A673 (cell line): Measurements from ENCODE around the gene FASTK. TPM values are rescaled to one million over a fixed set of nuclear protein-coding genes. Genes with fewer than 3 reads are reported as not detected.

Source experiments
- BruUV-seq: library from RNA; stranded (reverse); fragments of 400-500 nt; replicated peaks from 2 replicates; lab custom pipeline; 2021; lab: Mats Ljungman, UMichigan
- CTCF ChIA-PET: fragments of 300-600 bp; sonication (Branson Sonifier 250); formaldehyde crosslinking; loops from one replicate; lab custom pipeline; 2022; ENCODE audit warnings: antibody characterized with exemption; lab: Charles Lee
- POLR2A ChIA-PET: fragments of 300-600 bp; sonication (Branson Sonifier 250); formaldehyde crosslinking; loops from one replicate; lab custom pipeline; 2022; ENCODE audit warnings: antibody characterized with exemption; ENCODE audit not compliant: low non-redundant PET; lab: Charles Lee
- DNase-seq: peaks from one replicate; pipeline ENCODE4 v3.0.0-alpha.2; 2015; ENCODE audit warnings: low spot score
- H3K27ac ChIP-seq: fragments of 200-600 bp; sonication (generic); 2 replicates; pipeline ENCODE4 v1.5.1; 2016; ENCODE audit warnings: mixed run types, low read depth, mild to moderate bottlenecking, mixed read lengths, antibody characterized with exemption, low read length; ENCODE audit not compliant: poor library complexity, severe bottlenecking
- H3K27me3 ChIP-seq: fragments of 200-600 bp; sonication (generic); replicated peaks from 2 replicates; pipeline ENCODE4 v1.6.1; 2017; ENCODE audit warnings: mixed run types, low read depth, mild to moderate bottlenecking, mixed read lengths, antibody characterized with exemption, low read length; ENCODE audit not compliant: insufficient read depth, poor library complexity
- H3K36me3 ChIP-seq: fragments of 200-600 bp; sonication (generic); 2 replicates; pipeline ENCODE4 v1.6.1; 2016; ENCODE audit warnings: mixed run types, mild to moderate bottlenecking, mixed read lengths, antibody characterized with exemption, low read length; ENCODE audit not compliant: insufficient read depth, poor library complexity, severe bottlenecking
- H3K4me1 ChIP-seq: fragments of 200-600 bp; sonication (generic); 2 replicates; pipeline ENCODE4 v1.6.1; 2017; ENCODE audit warnings: mixed run types, mild to moderate bottlenecking, mixed read lengths, antibody characterized with exemption, low read length; ENCODE audit not compliant: insufficient read depth, poor library complexity, severe bottlenecking
- H3K4me3 ChIP-seq: fragments of 200-600 bp; sonication (generic); 2 replicates; pipeline ENCODE4 v1.5.1; 2016; ENCODE audit warnings: low read depth, mixed run types, mild to moderate bottlenecking, mixed read lengths, low read length; ENCODE audit not compliant: poor library complexity, severe bottlenecking
- H3K9me3 ChIP-seq: fragments of 200-600 bp; sonication (generic); 2 replicates; pipeline ENCODE4 v1.6.1; 2016; ENCODE audit warnings: mixed run types, low read depth, mild to moderate bottlenecking, mixed read lengths, antibody characterized with exemption, low read length; ENCODE audit not compliant: poor library complexity, severe bottlenecking
- EZH2 ChIP-seq: fragments of 200-600 bp; sonication (generic); IDR thresholded peaks from 2 replicates; pipeline ENCODE4 v1.6.1; 2017; ENCODE audit warnings: borderline replicate concordance, low read depth, mild to moderate bottlenecking, mixed read lengths, antibody characterized with exemption, low read length; ENCODE audit not compliant: poor library complexity, severe bottlenecking
- intact Hi-C: fragments of 100-400 bp; cut with micrococcal nuclease; formaldehyde crosslinking; loops from one replicate; pipeline ENCODE4 v1.10.0; 2022; ENCODE audit not compliant: unreplicated experiment
- total RNA-seq: library from RNA; stranded (reverse); gene quantifications from 2 replicates; pipeline ENCODE4 v1.2.3, GENCODE V29; 2021
- TF ChIP-seq, protein P1 (sequence below): fragments of 300-800, 200-600 bp; sonication (generic); conservative IDR thresholded peaks from 2 replicates; pipeline ENCODE4 v1.5.1; 2017; ENCODE audit warnings: low read depth, mild to moderate bottlenecking, antibody characterized with exemption, low read length, moderate library complexity, mixed read lengths

FASTK gene
- total RNA-seq, 1 experiment from 2014 or later = 80.5 TPM

DNA sequence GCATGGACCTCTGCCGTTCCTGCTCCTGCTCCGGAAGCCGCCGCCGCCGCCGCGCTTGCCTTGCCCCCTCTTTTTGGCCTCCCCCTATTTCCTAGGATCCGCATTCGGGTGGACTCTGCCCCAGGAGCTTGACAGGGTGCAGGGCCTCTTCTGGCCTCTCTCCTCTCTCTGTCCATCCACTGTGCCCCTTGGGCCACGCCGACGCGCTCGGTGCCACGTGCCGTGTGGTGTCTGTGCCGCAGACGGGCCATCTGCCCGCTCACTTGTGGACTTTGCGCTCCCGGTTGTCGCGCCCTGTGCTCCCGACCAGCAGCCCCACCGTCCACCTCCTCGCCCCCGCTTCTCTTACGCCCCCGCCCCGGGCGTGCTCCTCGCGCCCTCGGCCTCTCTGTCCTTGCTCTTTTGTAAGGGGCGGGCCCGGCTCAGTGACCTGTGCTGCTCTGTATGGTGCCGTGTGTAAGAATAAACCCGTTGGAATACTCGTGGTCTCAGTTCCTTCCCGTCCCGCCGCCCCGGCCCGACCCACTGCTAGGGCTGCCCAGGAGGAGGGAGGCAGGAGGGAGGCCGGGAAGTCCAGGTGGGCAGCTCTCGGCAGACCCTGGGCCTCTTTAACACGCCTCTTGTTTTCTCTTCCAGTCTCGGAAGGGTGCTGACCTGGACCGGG is 42.7 kb upstream of the FASTK start:
- TF ChIP-seq, protein P1, sequence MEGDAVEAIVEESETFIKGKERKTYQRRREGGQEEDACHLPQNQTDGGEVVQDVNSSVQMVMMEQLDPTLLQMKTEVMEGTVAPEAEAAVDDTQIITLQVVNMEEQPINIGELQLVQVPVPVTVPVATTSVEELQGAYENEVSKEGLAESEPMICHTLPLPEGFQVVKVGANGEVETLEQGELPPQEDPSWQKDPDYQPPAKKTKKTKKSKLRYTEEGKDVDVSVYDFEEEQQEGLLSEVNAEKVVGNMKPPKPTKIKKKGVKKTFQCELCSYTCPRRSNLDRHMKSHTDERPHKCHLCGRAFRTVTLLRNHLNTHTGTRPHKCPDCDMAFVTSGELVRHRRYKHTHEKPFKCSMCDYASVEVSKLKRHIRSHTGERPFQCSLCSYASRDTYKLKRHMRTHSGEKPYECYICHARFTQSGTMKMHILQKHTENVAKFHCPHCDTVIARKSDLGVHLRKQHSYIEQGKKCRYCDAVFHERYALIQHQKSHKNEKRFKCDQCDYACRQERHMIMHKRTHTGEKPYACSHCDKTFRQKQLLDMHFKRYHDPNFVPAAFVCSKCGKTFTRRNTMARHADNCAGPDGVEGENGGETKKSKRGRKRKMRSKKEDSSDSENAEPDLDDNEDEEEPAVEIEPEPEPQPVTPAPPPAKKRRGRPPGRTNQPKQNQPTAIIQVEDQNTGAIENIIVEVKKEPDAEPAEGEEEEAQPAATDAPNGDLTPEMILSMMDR = no peak
- TF ChIP-seq EZH2 = no peak
- peaks cover 35% of the 10 kb centered on the region for H3K36me3 ChIP-seq
- no peaks in the 10 kb centered on the region for H3K27me3 ChIP-seq
- POLR2A ChIA-PET = no interaction called here
- intact Hi-C loops = loop anchor here (5.0 kb wide), 1 partner anchor 104 kb away; the partner anchor contains the start of gene ABCF2
- peaks cover 11% of the 10 kb centered on the region for H3K4me1 ChIP-seq
- TSS peak; percentile 47 for BruUV-seq
- H3K9me3 ChIP-seq = no peaks in the 10 kb centered on the region
- no peak overlapping the region for H3K27ac ChIP-seq
- no peak overlapping the region for H3K4me3 ChIP-seq
- CTCF ChIA-PET = interaction anchor here (0.8 to 1.4 kb wide), 8 partner anchors 11 to 181 kb away, joined by 3 to 17 read pairs (median 4); partner anchors contain the start of gene ABCB8
- no peak for DNase-seq

DNA sequence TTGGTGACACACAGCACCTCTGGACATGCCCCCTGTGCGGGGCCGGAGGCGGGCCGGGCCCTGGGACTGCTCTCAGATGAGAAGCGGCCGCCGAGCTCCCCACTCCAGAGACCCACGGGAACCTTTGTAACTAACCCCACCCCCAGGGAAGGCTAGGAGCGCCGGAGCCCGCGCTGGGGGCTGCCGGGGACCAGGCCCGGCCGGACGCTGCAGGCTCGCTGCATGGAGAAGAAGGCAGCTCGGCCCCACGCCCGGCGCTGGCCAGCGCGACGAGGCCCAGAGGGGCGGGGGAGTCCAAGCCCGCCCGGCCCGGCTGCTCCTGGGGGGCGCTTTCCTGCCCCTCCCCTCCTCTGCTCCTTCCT is 42.2 kb upstream of the FASTK start:
- no TSS peak for BruUV-seq

DNA sequence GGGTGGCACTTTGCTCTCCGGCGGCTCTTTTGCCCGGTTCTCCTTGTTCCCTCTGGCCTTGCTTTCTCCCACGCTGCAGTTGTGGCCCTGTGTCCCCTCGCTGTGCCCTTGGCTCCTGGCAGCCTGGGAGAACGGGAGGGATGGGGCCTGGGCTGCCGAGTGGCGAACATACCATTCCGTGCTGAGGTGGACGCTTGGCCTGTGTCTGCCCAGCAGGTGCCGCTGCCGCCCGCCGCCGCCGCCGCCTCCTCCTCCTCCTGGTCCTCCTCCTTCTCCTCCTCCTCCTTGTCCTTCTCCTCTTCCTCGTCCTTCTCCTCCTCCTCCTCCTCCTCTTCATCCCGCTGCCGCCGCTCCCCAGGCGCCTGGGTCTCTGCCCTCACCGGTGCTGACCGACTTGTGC is 41.7 kb upstream of the FASTK start:
- intact Hi-C loops = loop anchor here (5.0 kb wide), 1 partner anchor 105 kb away; the partner anchor contains the start of gene ABCF2
- no TSS peak for BruUV-seq
- POLR2A ChIA-PET = no interaction called here

More for the DNA sequence above, 42.2 kb upstream of the FASTK start:
- Histone ChIP-seq H3K27me3 (no peaks in the 10 kb centered on the region), H3K4me3 (no peak overlapping the region), H3K4me1 (peaks cover 11% of the 10 kb centered on the region), H3K36me3 (peaks cover 35% of the 10 kb centered on the region), H3K9me3 (no peaks in the 10 kb centered on the region), H3K27ac (no peak overlapping the region)
- TF ChIP-seq EZH2 = no peak
- TF ChIP-seq, protein P1 = no peak
- POLR2A ChIA-PET = no interaction called here
- CTCF ChIA-PET = no interaction called here
- no peak for DNase-seq
- intact Hi-C loops = loop anchor here (5.0 kb wide), 1 partner anchor 105 kb away; the partner anchor contains the start of gene ABCF2

More for the DNA sequence above, 41.7 kb upstream of the FASTK start:
- Histone ChIP-seq H3K27ac (no peak overlapping the region), H3K9me3 (no peaks in the 10 kb centered on the region), H3K27me3 (no peaks in the 10 kb centered on the region), H3K4me3 (no peak overlapping the region), H3K36me3 (peaks cover 35% of the 10 kb centered on the region), H3K4me1 (peaks cover 11% of the 10 kb centered on the region)
- TF ChIP-seq, protein P1 = no peak
- no peak for TF ChIP-seq EZH2
- CTCF ChIA-PET = no interaction called here
- no peak for DNase-seq
